RWPE1 (cell line): ENCODE results near the gene RPLP2.
A peak's percentile ranks its signal among the peaks of the same experiment; 100 is the strongest.

Experiments
- CTCF ChIA-PET: fragments of 350-600 bp; sonication (Branson Sonifier 250); formaldehyde crosslinking; extraction: SDS; loops from one replicate; lab custom pipeline; 2021; lab: Yijun Ruan, JAX
- POLR2A ChIA-PET: fragments of 400-600 bp; formaldehyde crosslinking; extraction: SDS; loops from one replicate; lab custom pipeline; 2020; ENCODE audit warnings: antibody characterized with exemption; ENCODE audit not compliant: low non-redundant PET; lab: Yijun Ruan, JAX
- DNase-seq: peaks from one replicate; pipeline ENCODE4 v3.0.0; 2012; ENCODE audit warnings: low spot score
- H3K27ac ChIP-seq: fragments of 450-650 bp; 2 replicates; pipeline ENCODE4 v1.5.1; 2017
- TF ChIP-seq, protein P1 (sequence below): fragments of 450-650 bp; conservative IDR thresholded peaks from 2 replicates; pipeline ENCODE4 v1.5.1; 2017; ENCODE audit warnings: low read depth, mild to moderate bottlenecking

The RPLP2 gene

DNA sequence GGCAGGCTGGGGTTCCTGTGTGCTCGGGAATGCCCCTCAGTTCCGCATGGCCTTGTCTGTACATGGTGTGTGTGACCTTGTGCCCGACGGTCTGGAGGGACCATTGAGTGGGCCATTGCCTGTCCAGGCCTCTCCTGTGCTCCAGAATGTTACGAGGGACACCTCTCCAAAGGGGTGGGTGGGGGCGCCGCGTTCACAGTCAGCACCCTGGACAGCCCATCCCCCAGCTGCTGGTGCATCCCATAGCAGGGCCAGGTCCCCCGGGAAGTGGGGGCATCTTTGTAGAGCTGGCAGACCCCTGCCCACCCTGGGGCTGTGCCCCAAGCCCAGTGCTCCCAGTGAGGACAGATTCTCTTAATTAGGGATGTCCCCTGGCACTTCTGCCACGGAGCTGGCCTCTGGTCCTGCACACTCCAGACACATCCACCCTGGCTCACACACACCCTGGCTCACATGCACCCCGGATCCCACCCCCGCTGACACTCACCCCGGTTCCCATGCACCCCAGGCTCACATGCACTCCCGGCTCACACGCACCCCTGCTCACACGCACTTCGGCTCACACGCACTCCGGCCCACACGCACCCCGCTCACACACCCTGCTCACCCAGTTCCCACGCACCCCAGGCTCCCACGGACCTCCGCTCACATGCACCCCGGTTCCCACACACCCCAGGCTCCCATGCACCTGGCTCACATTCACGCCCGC lies 48.4 kb downstream of the RPLP2 start:
- TF ChIP-seq, protein P1, sequence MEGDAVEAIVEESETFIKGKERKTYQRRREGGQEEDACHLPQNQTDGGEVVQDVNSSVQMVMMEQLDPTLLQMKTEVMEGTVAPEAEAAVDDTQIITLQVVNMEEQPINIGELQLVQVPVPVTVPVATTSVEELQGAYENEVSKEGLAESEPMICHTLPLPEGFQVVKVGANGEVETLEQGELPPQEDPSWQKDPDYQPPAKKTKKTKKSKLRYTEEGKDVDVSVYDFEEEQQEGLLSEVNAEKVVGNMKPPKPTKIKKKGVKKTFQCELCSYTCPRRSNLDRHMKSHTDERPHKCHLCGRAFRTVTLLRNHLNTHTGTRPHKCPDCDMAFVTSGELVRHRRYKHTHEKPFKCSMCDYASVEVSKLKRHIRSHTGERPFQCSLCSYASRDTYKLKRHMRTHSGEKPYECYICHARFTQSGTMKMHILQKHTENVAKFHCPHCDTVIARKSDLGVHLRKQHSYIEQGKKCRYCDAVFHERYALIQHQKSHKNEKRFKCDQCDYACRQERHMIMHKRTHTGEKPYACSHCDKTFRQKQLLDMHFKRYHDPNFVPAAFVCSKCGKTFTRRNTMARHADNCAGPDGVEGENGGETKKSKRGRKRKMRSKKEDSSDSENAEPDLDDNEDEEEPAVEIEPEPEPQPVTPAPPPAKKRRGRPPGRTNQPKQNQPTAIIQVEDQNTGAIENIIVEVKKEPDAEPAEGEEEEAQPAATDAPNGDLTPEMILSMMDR, result no peak
- ChIA-PET POLR2A (no interaction called here), CTCF (interaction anchor here (0.6 to 0.7 kb wide), 2 partner anchors 9 to 171 kb away, joined by 3 read pairs; no protein-coding TSS in a partner anchor)
- peak overlapping the region; percentile 57 for H3K27ac ChIP-seq
- DNase-seq, result no peak

DNA sequence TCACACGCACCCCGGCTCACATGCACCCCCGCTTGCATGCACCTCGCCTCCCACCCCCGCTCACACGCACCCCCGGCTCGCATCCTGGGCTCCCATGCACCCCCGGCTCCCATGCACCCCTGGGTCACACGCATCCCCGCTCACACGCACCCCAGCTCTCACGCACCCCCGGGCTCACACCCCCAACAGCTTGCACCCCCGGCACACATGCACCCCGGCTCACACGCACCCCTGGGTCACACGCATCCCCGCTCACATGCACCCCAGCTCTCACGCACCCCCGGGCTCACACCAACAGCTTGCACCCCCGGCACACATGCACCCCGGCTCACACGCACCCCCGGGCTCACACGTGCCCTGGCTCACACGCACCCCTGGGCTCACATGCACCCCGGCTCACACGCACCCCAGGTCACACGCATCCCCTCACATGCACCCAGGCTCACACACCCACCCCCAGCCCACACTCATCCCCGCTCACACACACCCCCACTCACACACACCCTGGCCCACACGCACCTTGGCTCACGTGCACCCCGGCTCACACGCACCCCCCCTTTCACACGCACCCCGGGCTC lies 49.1 kb downstream of the RPLP2 start:
- ChIA-PET POLR2A (interaction anchor here (0.8 to 1.6 kb wide), 2 partner anchors 15 to 154 kb away, joined by 3 to 7 read pairs; partner anchors contain the start of gene TSPAN4), CTCF (interaction anchor here (0.6 to 1.1 kb wide), 3 partner anchors 10 to 170 kb away, joined by 3 read pairs; no protein-coding TSS in a partner anchor)
- no peak for DNase-seq
- no peak overlapping the region for H3K27ac ChIP-seq
- TF ChIP-seq, protein P1, result no peak

GRCh38 chr11:859394-860131 lies 49.8 kb downstream of the RPLP2 start:
- POLR2A ChIA-PET, result interaction anchor here (0.8 to 1.6 kb wide), 2 partner anchors 16 to 154 kb away, joined by 3 to 7 read pairs; partner anchors contain the start of gene TSPAN4
- H3K27ac ChIP-seq, result peak overlapping the region; percentile 74
- TF ChIP-seq, protein P1, result no peak
- CTCF ChIA-PET, result interaction anchor here (0.7 to 1.1 kb wide), 3 partner anchors 11 to 86 kb away, joined by 3 read pairs; no protein-coding TSS in a partner anchor
- DNase-seq, result peak; percentile 63

- DNase-seq, result no peak
- ChIA-PET CTCF (interaction anchor here (0.7 kb wide), 1 partner anchor 85 kb away, joined by 3 read pairs; no protein-coding TSS in a partner anchor), POLR2A (interaction anchor here (1.6 kb wide), 1 partner anchor 17 kb away, joined by 7 read pairs; the partner anchor contains the start of gene TSPAN4)
- H3K27ac ChIP-seq, result peak overlapping the region; percentile 74
- TF ChIP-seq, protein P1, result no peak
Measured at GRCh38 chr11:860234-861104, 50.7 kb downstream of the RPLP2 start.

DNA sequence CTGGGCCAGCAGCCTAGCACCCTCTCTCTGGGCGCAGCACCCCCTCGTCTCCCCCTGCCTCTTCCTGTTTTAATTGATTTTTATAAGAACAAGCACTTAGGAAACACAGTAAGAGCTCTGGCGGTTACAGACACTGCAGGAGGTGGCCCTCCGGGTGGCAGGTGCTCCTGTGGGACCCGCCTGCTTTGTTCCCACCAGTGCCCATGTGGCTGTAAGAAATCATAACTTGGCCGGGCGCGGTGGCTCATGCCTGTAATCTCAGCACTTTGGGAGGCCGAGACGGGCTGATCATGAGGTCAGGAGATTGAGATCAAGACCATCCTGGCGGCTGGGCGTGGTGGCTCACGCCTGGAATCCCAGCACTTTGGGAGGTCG lies 51.3 kb downstream of the RPLP2 start:
- TF ChIP-seq, protein P1, result no peak
- POLR2A ChIA-PET, result no interaction called here
- CTCF ChIA-PET, result no interaction called here
- no peak for DNase-seq
- peak overlapping the region; percentile 74 for H3K27ac ChIP-seq
